Endothelial cell of umbilical vein (primary cell): ENCODE measurements around the gene CARD9. TPM values are rescaled to one million over a fixed set of nuclear protein-coding genes. Genes with fewer than 3 reads are reported as not detected.

Experiments
- BruUV-seq: library from RNA; stranded (reverse); fragments of 400-500 nt; replicated peaks from 2 replicates; lab custom pipeline; 2021; lab: Mats Ljungman, UMichigan
- CTCF ChIA-PET: fragments of 300-600, 350-600 bp; sonication (Branson Sonifier 250); formaldehyde crosslinking; loops from one replicate; lab custom pipeline; 2021; ENCODE audit warnings: antibody characterized with exemption, inconsistent platforms; lab: Charles Lee
- POLR2A ChIA-PET: fragments of 300-600, 350-600 bp; sonication (Branson Sonifier 250); formaldehyde crosslinking; loops from one replicate; lab custom pipeline; 2021; ENCODE audit warnings: antibody characterized with exemption, inconsistent platforms; lab: Charles Lee
- DNase-seq: peaks from one replicate; pipeline ENCODE4 v3.0.0-alpha.2; 2011; ENCODE audit warnings: low read depth, low spot score
- FAIRE-seq: peaks from 2 replicates; lab custom pipeline; 2011; peaks lifted over from hg19 to GRCh38; lab: Jason Lieb, UNC
- H2AFZ ChIP-seq: 2 replicates; pipeline ENCODE4 v1.6.0; 2012; ENCODE audit warnings: low read depth, low read length, control low read depth, inconsistent platforms
- H3K27ac ChIP-seq: 2 replicates; pipeline ENCODE4 v1.5.1; 2011; ENCODE audit warnings: low read depth, mild to moderate bottlenecking, control low read depth, low read length, moderate library complexity; ENCODE audit not compliant: insufficient read depth
- H3K27me3 ChIP-seq, 2 experiments: 2 replicates each; pipeline versions ENCODE4 v1.6.0 to v1.6.1; 2011; ENCODE audit warnings: low read length in 2 of 2, mixed read lengths in 1 of 2; ENCODE audit not compliant: control insufficient read depth in 2 of 2, insufficient read depth in 2 of 2
- H3K36me3 ChIP-seq, 2 experiments: 2 replicates in 1 of 2; 3 replicates in 1 of 2; pipeline ENCODE4 v1.5.1; 2011; ENCODE audit warnings: low read length in 2 of 2, mild to moderate bottlenecking in 1 of 2, moderate library complexity in 1 of 2; ENCODE audit not compliant: control insufficient read depth in 2 of 2, insufficient read depth in 2 of 2; ENCODE audit errors: extremely low read depth in 1 of 2
- H3K4me1 ChIP-seq: 3 replicates; pipeline ENCODE4 v1.5.1; 2011; ENCODE audit warnings: mild to moderate bottlenecking, low read length; ENCODE audit not compliant: control insufficient read depth, insufficient read depth; ENCODE audit errors: extremely low read depth
- H3K4me2 ChIP-seq: 2 replicates; pipeline ENCODE4 v1.6.1; 2011; ENCODE audit warnings: low read length, control low read depth, mixed read lengths; ENCODE audit not compliant: insufficient read depth
- H3K4me3 ChIP-seq, 3 experiments: fragments of 200-600 bp in 1 of 3; sonication (generic), shearing (Covaris generic) in 1 of 3; replicated peaks in 1 of 3; 2 replicates each; pipeline ENCODE4 v1.5.1; 2011 to 2016; ENCODE audit warnings: control low read depth in 3 of 3, low read length in 3 of 3, mild to moderate bottlenecking in 2 of 3, inconsistent platforms in 1 of 3, low read depth in 1 of 3, moderate library complexity in 1 of 3; ENCODE audit not compliant: insufficient read depth in 1 of 3
- H3K79me2 ChIP-seq: 2 replicates; pipeline ENCODE4 v1.6.0; 2012; ENCODE audit warnings: low read length, inconsistent platforms; ENCODE audit not compliant: control insufficient read depth, insufficient read depth
- H3K9ac ChIP-seq: replicated peaks from 2 replicates; pipeline ENCODE3; 2011; ENCODE audit warnings: low read length, control low read depth; ENCODE audit not compliant: insufficient read depth; ENCODE audit errors: extremely low read depth
- H3K9me1 ChIP-seq: replicated peaks from 3 replicates; pipeline ENCODE4 v1.6.0; 2011; ENCODE audit warnings: mild to moderate bottlenecking, low read length; ENCODE audit not compliant: control insufficient read depth, insufficient read depth; ENCODE audit errors: extremely low read depth
- H3K9me3 ChIP-seq: replicated peaks from 2 replicates; pipeline ENCODE4 v1.5.1; 2012; ENCODE audit warnings: low read length, inconsistent platforms; ENCODE audit not compliant: control insufficient read depth, insufficient read depth
- H4K20me1 ChIP-seq: replicated peaks from 2 replicates; pipeline ENCODE3; 2011; ENCODE audit warnings: mild to moderate bottlenecking, low read length; ENCODE audit not compliant: control insufficient read depth, insufficient read depth; ENCODE audit errors: extremely low read depth
- CTCF ChIP-seq, 2 donors: IDR thresholded peaks; 1 replicate in 1 of 2; 2 replicates in 1 of 2; pipeline ENCODE4 v1.5.1; 2011; ENCODE audit warnings: low read length in 2 of 2, mild to moderate bottlenecking in 2 of 2, moderate library complexity in 2 of 2, control low read depth in 1 of 2, inconsistent platforms in 1 of 2, low read depth in 1 of 2; ENCODE audit not compliant: insufficient read depth in 1 of 2; ENCODE audit errors: extremely low read depth in 1 of 2
- EZH2 ChIP-seq: IDR thresholded peaks from 2 replicates; pipeline ENCODE4 v1.6.1; 2012; ENCODE audit warnings: borderline replicate concordance, low read depth, mild to moderate bottlenecking, moderate library complexity, low read length, inconsistent platforms; ENCODE audit not compliant: severe bottlenecking
- FOS ChIP-seq: IDR thresholded peaks from 2 replicates; pipeline ENCODE4 v1.6.1; 2011; ENCODE audit warnings: mild to moderate bottlenecking, low read length, moderate library complexity, borderline replicate concordance; ENCODE audit not compliant: insufficient read depth
- GATA2 ChIP-seq: IDR thresholded peaks from 2 replicates; pipeline ENCODE4 v1.7.0; 2011; ENCODE audit warnings: low read depth, mild to moderate bottlenecking, moderate library complexity, mixed read lengths, low read length; ENCODE audit not compliant: insufficient read length, insufficient read depth
- JUN ChIP-seq: IDR thresholded peaks from 2 replicates; pipeline ENCODE4 v1.6.1; 2011; ENCODE audit warnings: borderline replicate concordance, low read depth; ENCODE audit not compliant: insufficient read length, insufficient read depth
- MAX ChIP-seq: IDR thresholded peaks from 2 replicates; pipeline ENCODE4 v1.6.1; 2011; ENCODE audit not compliant: insufficient read depth, insufficient read length
- MYC ChIP-seq: IDR thresholded peaks from one replicate; pipeline ENCODE4 v1.6.1; 2011; ENCODE audit warnings: mild to moderate bottlenecking, low read depth, low read length
- POLR2A ChIP-seq: IDR thresholded peaks from 2 replicates; pipeline ENCODE4 v1.6.1; 2012; ENCODE audit warnings: low read depth, mild to moderate bottlenecking, control low read depth, low read length
- POLR2AphosphoS5 ChIP-seq: IDR thresholded peaks from 2 replicates; pipeline ENCODE4 v1.6.1; 2012; ENCODE audit warnings: low read depth, mild to moderate bottlenecking, control low read depth, low read length, moderate library complexity; ENCODE audit not compliant: insufficient read depth
- dilution Hi-C: fragments of 300-500 bp; cut with MboI; formaldehyde crosslinking; loops from one replicate; pipeline ENCODE4 v1.15.0; 2019; ENCODE audit warnings: low sequenced_read_pairs; ENCODE audit not compliant: extremely low pct_ligation_motif_present
- intact Hi-C: fragments of 100-400 bp; cut with micrococcal nuclease; formaldehyde crosslinking; loops from one replicate; pipeline ENCODE4 v1.10.0; 2022
- polyA plus RNA-seq, 4 experiments: library from polyadenylated mRNA; depleted of rRNA in 3 of 4; stranded (reverse) in 3 of 4; unstranded in 1 of 4; fragments of >200 nt; gene quantifications; 2 replicates each; pipeline versions ENCODE4 v1.2.1 to v1.2.3, GENCODE V29; 2011 to 2012; ENCODE audit warnings: missing spikeins in 1 of 4
- total RNA-seq: library from RNA; stranded (reverse); gene quantifications from 2 replicates; pipeline ENCODE4 v1.2.3, GENCODE V29; 2021

CARD9 gene
- total and polyA plus RNA-seq, 2 donors (not counting 3 experiments of a cell fraction or from before 2014, with no cell fraction given): 0.22 to 0.71 TPM

GRCh38 chr9:136358888-136359287 lies 14.6 kb downstream of the CARD9 start:
- Histone ChIP-seq H3K9me3 (no peaks in the 10 kb centered on the region), H3K27ac (no peak overlapping the region), H3K36me3 (peaks cover 0 to 5% of the 10 kb centered on the region in 2 experiments), H4K20me1 (no peaks in the 10 kb centered on the region), H3K4me1 (peaks cover 6% of the 10 kb centered on the region), H3K4me3 (no peak overlapping the region), H3K4me2 (no peak overlapping the region), H3K79me2 (peaks cover 3% of the 10 kb centered on the region), H2AFZ (no peak overlapping the region), H3K9me1 (no peaks in the 10 kb centered on the region), H3K27me3 (no peaks in the 10 kb centered on the region), H3K9ac (no peak overlapping the region)
- DNase-seq (no peak), FAIRE-seq (no peak)
- TF ChIP-seq POLR2AphosphoS5 (peak; percentile 24), POLR2A (no peak), JUN (no peak)
- no TSS peak for BruUV-seq
- dilution Hi-C loops: no loop called here
- intact Hi-C loops: no loop called here
- ChIA-PET POLR2A (no interaction called here), CTCF (no interaction called here)

- no peak overlapping the region for H3K27ac ChIP-seq
- H3K36me3 ChIP-seq: peaks cover 0 to 5% of the 10 kb centered on the region in 2 experiments
- FAIRE-seq (no peak), DNase-seq (no peak)
- H3K4me2 ChIP-seq: no peak overlapping the region
- no peak overlapping the region for H3K9ac ChIP-seq
- no peak overlapping the region for H2AFZ ChIP-seq
- dilution Hi-C loops: no loop called here
- peaks cover 3% of the 10 kb centered on the region for H3K79me2 ChIP-seq
- H3K9me3 ChIP-seq: no peaks in the 10 kb centered on the region
- H3K27me3 ChIP-seq: no peaks in the 10 kb centered on the region
- no peaks in the 10 kb centered on the region for H4K20me1 ChIP-seq
- no peak overlapping the region for H3K4me3 ChIP-seq
- ChIA-PET POLR2A (no interaction called here), CTCF (interaction anchor here (1.1 kb wide), 1 partner anchor 13 kb away, joined by 3 read pairs; no protein-coding TSS in a partner anchor)
- no peaks in the 10 kb centered on the region for H3K9me1 ChIP-seq
- H3K4me1 ChIP-seq: peaks cover 4% of the 10 kb centered on the region
- no TSS peak for BruUV-seq
- intact Hi-C loops: no loop called here
- TF ChIP-seq JUN: no peak
- no peak for TF ChIP-seq POLR2A
- no peak for TF ChIP-seq EZH2
- no peak for TF ChIP-seq GATA2
- TF ChIP-seq CTCF (IDR thresholded peaks at IDR 0.05; ENCODE audit: extremely low read depth in 1 of 2, insufficient read depth in 1 of 2, low read depth in 1 of 2, low read length in 2 of 2): no peak
- TF ChIP-seq FOS: no peak
- no peak for TF ChIP-seq MAX
- TF ChIP-seq POLR2AphosphoS5: no peak
- TF ChIP-seq MYC: no peak
These were observed 15.5 kb downstream of the CARD9 start for GRCh38 chr9:136358016-136358415.
